Osteocyte (in vitro differentiated cells): ENCODE results near the gene SETD1A. TPM values are rescaled to one million over a fixed set of nuclear protein-coding genes. Genes with fewer than 3 reads are reported as not detected.

Experiments used
- DNase-seq: peaks from one replicate; pipeline ENCODE4 v3.0.0; 2021; ENCODE audit warnings: mixed read lengths; ENCODE audit not compliant: unreplicated experiment; ENCODE audit errors: extremely low spot score
- H3K27ac Mint-ChIP-seq: one replicate; pipeline ENCODE4 v1.8.0; 2021; ENCODE audit warnings: mild to moderate bottlenecking, mixed read lengths; ENCODE audit not compliant: unreplicated experiment
- H3K27me3 Mint-ChIP-seq: one replicate; pipeline ENCODE4 v1.8.0; 2021; ENCODE audit warnings: mixed read lengths; ENCODE audit not compliant: unreplicated experiment
- H3K36me3 Mint-ChIP-seq: one replicate; pipeline ENCODE4 v1.8.0; 2021; ENCODE audit warnings: mixed read lengths; ENCODE audit not compliant: unreplicated experiment
- H3K4me1 Mint-ChIP-seq: one replicate; pipeline ENCODE4 v1.8.0; 2021; ENCODE audit warnings: mixed read lengths; ENCODE audit not compliant: unreplicated experiment
- H3K4me3 Mint-ChIP-seq: one replicate; pipeline ENCODE4 v1.8.0; 2021; ENCODE audit warnings: mild to moderate bottlenecking, moderate library complexity, mixed read lengths; ENCODE audit not compliant: unreplicated experiment
- H3K9me3 Mint-ChIP-seq: one replicate; pipeline ENCODE4 v1.8.0; 2021; ENCODE audit warnings: mixed read lengths; ENCODE audit not compliant: unreplicated experiment
- total RNA-seq: library from RNA; stranded (reverse); gene quantifications from 2 replicates; pipeline ENCODE4 v1.2.1, GENCODE V29; 2021
- TF ChIP-seq, protein P1 (sequence below): fragments of 200-600 bp; sonication (generic); IDR thresholded peaks from 2 replicates; pipeline ENCODE4 v1.5.0; 2021; ENCODE audit warnings: antibody characterized with exemption, mild to moderate bottlenecking, moderate library complexity

SETD1A gene
- total RNA-seq, 1 donor from 2014 or later: 20.1 TPM

DNA sequence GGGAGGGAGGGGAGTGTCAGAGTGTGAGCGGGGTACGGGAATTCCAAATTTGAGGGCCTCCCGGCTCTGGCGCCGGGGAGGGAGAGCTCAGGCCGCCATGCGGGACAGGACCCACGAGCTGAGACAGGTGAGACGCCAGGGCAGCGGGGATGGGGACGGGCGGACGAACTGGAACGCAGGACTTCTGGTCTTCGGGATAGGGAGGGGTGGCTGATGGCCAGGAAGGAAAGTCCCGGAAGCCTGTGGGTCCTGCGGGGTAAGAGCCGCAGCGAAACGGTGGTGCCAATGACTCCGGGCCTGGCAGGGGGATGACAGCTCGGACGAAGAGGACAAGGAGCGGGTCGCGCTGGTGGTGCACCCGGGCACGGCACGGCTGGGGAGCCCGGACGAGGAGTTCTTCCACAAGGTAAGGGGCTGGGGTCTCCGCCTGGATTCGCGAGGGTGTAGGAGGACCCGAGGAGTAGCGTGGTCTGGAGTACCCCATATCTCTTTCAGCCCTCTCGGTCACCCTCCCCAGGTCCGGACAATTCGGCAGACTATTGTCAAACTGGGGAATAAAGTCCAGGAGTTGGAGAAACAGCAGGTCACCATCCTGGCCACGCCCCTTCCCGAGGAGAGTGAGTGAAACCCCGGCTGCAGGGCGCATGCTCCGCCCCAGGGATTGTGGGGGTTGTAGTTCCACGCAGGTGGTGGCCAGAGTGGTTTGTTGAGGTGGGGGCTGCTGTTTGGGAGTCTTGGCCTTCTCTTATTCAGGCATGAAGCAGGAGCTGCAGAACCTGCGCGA is 76.3 kb downstream of the SETD1A start:
- Mint-ChIP-seq H3K36me3 (peaks cover 11% of the 10 kb centered on the region), H3K4me3 (peak overlapping the region; percentile 93), H3K27me3 (no peaks in the 10 kb centered on the region), H3K27ac (peak overlapping the region; percentile 91), H3K4me1 (peaks cover 14% of the 10 kb centered on the region), H3K9me3 (no peaks in the 10 kb centered on the region)
- peak; percentile 94 for DNase-seq
- TF ChIP-seq, protein P1, sequence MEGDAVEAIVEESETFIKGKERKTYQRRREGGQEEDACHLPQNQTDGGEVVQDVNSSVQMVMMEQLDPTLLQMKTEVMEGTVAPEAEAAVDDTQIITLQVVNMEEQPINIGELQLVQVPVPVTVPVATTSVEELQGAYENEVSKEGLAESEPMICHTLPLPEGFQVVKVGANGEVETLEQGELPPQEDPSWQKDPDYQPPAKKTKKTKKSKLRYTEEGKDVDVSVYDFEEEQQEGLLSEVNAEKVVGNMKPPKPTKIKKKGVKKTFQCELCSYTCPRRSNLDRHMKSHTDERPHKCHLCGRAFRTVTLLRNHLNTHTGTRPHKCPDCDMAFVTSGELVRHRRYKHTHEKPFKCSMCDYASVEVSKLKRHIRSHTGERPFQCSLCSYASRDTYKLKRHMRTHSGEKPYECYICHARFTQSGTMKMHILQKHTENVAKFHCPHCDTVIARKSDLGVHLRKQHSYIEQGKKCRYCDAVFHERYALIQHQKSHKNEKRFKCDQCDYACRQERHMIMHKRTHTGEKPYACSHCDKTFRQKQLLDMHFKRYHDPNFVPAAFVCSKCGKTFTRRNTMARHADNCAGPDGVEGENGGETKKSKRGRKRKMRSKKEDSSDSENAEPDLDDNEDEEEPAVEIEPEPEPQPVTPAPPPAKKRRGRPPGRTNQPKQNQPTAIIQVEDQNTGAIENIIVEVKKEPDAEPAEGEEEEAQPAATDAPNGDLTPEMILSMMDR: no peak

Other genes starting within 250 kb of the SETD1A start
- 28.6 and 31.1 TPM in 2 replicates for gene PHKG2, start 209.3 kb upstream of the SETD1A start, total RNA-seq
- gene CFAP119, start 195.7 kb upstream of the SETD1A start, total RNA-seq: 5.0 and 9.7 TPM in 2 replicates
- 116 and 118 TPM in 2 replicates for gene RNF40, start 195.4 kb upstream of the SETD1A start, total RNA-seq
- 26.7 and 27.2 TPM in 2 replicates for gene ZNF629, start 170.5 kb upstream of the SETD1A start, total RNA-seq
- 37.6 and 38.1 TPM in 2 replicates for gene BCL7C, start 63.7 kb upstream of the SETD1A start, total RNA-seq
- gene CTF1, start 61.1 kb upstream of the SETD1A start, total RNA-seq: 5.1 and 6.0 TPM in 2 replicates
- gene FBXL19, start 34.2 kb upstream of the SETD1A start, total RNA-seq: 23.1 and 24.3 TPM in 2 replicates
- gene ORAI3, start 8.7 kb upstream of the SETD1A start, total RNA-seq: 25.2 and 30.0 TPM in 2 replicates
- 7.5 and 7.6 TPM in 2 replicates for gene HSD3B7, start 27.5 kb downstream of the SETD1A start, total RNA-seq
- gene STX1B, start 52.9 kb downstream of the SETD1A start, total RNA-seq: 1.8 and 4.5 TPM in 2 replicates
- gene STX4, start 75.8 kb downstream of the SETD1A start, total RNA-seq: 51.8 and 53.4 TPM in 2 replicates
- gene ZNF668, start 116.5 kb downstream of the SETD1A start, total RNA-seq: 13.2 and 13.5 TPM in 2 replicates
- gene ZNF646, start 116.7 kb downstream of the SETD1A start, total RNA-seq: 18.4 and 22.5 TPM in 2 replicates
- 2.8 and 3.2 TPM in 2 replicates for gene PRSS53, start 131.2 kb downstream of the SETD1A start, total RNA-seq
- 141 and 148 TPM in 2 replicates for gene VKORC1, start 137.0 kb downstream of the SETD1A start, total RNA-seq
- 38.8 and 39.3 TPM in 2 replicates for gene BCKDK, start 150.6 kb downstream of the SETD1A start, total RNA-seq
- 56.0 and 56.5 TPM in 2 replicates for gene KAT8, start 159.9 kb downstream of the SETD1A start, total RNA-seq
- gene PRSS8, start 178.0 kb downstream of the SETD1A start, total RNA-seq: not detected in 2 replicates
- 0.67 and 0.76 TPM in 2 replicates for gene PRSS36, start 192.3 kb downstream of the SETD1A start, total RNA-seq
- 334 and 346 TPM in 2 replicates for gene FUS, start 222.4 kb downstream of the SETD1A start, total RNA-seq
- gene PYCARD, start 245.0 kb downstream of the SETD1A start, total RNA-seq: 5.5 and 6.1 TPM in 2 replicates